ENCODE results near the gene SORL1. TPM values are rescaled to one million over a fixed set of nuclear protein-coding genes. Genes with fewer than 3 reads are reported as not detected.

Gene SORL1
- total and polyA plus RNA-seq, 3 donors from 2014 or later = 14.7 to 30.0 (median 21.8) TPM

- DNase-seq = peak; percentile 58
- no peaks in the 10 kb centered on the region for H3K36me3 ChIP-seq (ENCODE audit: low read depth, missing control alignments)
- H3K4me1 ChIP-seq = peaks cover 32% of the 10 kb centered on the region
- H3K27ac ChIP-seq = peak overlapping the region; percentile 69 to 82
- no peaks in the 10 kb centered on the region for H3K9me3 ChIP-seq
- whole genome bisulfite sequencing, 2 donors = 19 to 20% methylated on average over 17 to 19 of the region's 19 CpGs
- intact Hi-C loops (cut with DNase I; ENCODE audit: low total_unique reads) = loop anchor here (10.0 kb wide), 1 partner anchor 53 kb away; no protein-coding TSS in a partner anchor
- H3K27me3 ChIP-seq = no peaks in the 10 kb centered on the region
- H3K4me3 ChIP-seq = no peak overlapping the region
- no peak for TF ChIP-seq POLR2A (IDR thresholded peaks at IDR 0.05)
- no peak for TF ChIP-seq CTCF (IDR thresholded peaks at IDR 0.05)
Observed at GRCh38 chr11:121671283-121672168, 219.4 kb downstream of the SORL1 start.

GRCh38 chr11:121672630-121673487, 220.7 kb downstream of the SORL1 start:
- H3K4me3 ChIP-seq = no peak overlapping the region
- H3K27ac ChIP-seq = no peak overlapping the region
- no peaks in the 10 kb centered on the region for H3K9me3 ChIP-seq
- no peaks in the 10 kb centered on the region for H3K27me3 ChIP-seq
- peak; percentile 24 for DNase-seq
- H3K4me1 ChIP-seq = peaks cover 32% of the 10 kb centered on the region
- intact Hi-C loops (cut with DNase I; ENCODE audit: low total_unique reads) = loop anchor here (10.0 kb wide), 1 partner anchor 52 kb away; no protein-coding TSS in a partner anchor
- WGBS, 2 donors = 39 to 56% methylated on average over 8 to 13 of the region's 13 CpGs
- no peaks in the 10 kb centered on the region for H3K36me3 ChIP-seq (ENCODE audit: low read depth, missing control alignments)
- no peak for TF ChIP-seq CTCF (IDR thresholded peaks at IDR 0.05)
- TF ChIP-seq POLR2A (IDR thresholded peaks at IDR 0.05) = no peak

GRCh38 chr11:121681550-121682268, 229.6 kb downstream of the SORL1 start:
- intact Hi-C loops (cut with DNase I; ENCODE audit: low total_unique reads) = no loop called here
- Histone ChIP-seq H3K9me3 (no peaks in the 10 kb centered on the region), H3K4me1 (no peaks in the 10 kb centered on the region), H3K36me3 (ENCODE audit: low read depth, missing control alignments) (no peaks in the 10 kb centered on the region), H3K27me3 (no peaks in the 10 kb centered on the region), H3K27ac (no peak overlapping the region), H3K4me3 (no peak overlapping the region)
- TF ChIP-seq POLR2A (IDR thresholded peaks at IDR 0.05) (no peak), CTCF (IDR thresholded peaks at IDR 0.05) (no peak)
- no peak for DNase-seq
- 88% methylated on average over 1 of the region's 1 CpG for WGBS, 2 donors

Other genes with a start within 250 kb of the SORL1 start
- gene SC5D, start 159.5 kb upstream of the SORL1 start, total RNA-seq = 10 to 100 TPM; 41.3 to 46.4 TPM
- 34.6 TPM for gene SC5D, start 159.5 kb upstream of the SORL1 start, polyA plus RNA-seq (ENCODE audit: insufficient read depth, low read depth, low replicate concordance)

All from testis (tissue), 3 donors.